Cardiac muscle cell (in vitro differentiated cells and primary cell): ENCODE results near the gene IVL. TPM values are rescaled to one million over a fixed set of nuclear protein-coding genes. Genes with fewer than 3 reads are reported as not detected.

Experiments
- DNase-seq, 2 donors: peaks; one replicate each; pipeline versions ENCODE4 v3.0.0 to v3.0.0-alpha.2; 2010 to 2017; ENCODE audit warnings: low read depth in 1 of 2, low spot score in 1 of 2
- H3K27ac ChIP-seq: fragments of 200-600 bp; sonication (generic); 2 replicates; pipeline ENCODE4 v1.5.1; 2016
- H3K27me3 ChIP-seq: fragments of 200-600 bp; sonication (generic); 2 replicates; pipeline ENCODE4 v1.6.0; 2016; ENCODE audit warnings: control low read depth
- H3K36me3 ChIP-seq: fragments of 200-600 bp; sonication (generic); 2 replicates; pipeline ENCODE4 v1.5.1; 2016; ENCODE audit warnings: control low read depth
- H3K4me1 ChIP-seq: fragments of 200-600 bp; sonication (generic); 2 replicates; pipeline ENCODE4 v1.8.1; 2017; ENCODE audit warnings: low read depth, mild to moderate bottlenecking, mixed run types
- H3K4me3 ChIP-seq: fragments of 200-600 bp; sonication (generic); 2 replicates; pipeline ENCODE4 v1.5.1; 2016; ENCODE audit warnings: mild to moderate bottlenecking
- H3K9me3 ChIP-seq: fragments of 200-600 bp; sonication (generic); 2 replicates; pipeline ENCODE4 v1.5.1; 2017; ENCODE audit warnings: low read depth, mild to moderate bottlenecking, control low read depth
- CTCF ChIP-seq: IDR thresholded peaks from 2 replicates; pipeline ENCODE4 v1.5.1; 2012; ENCODE audit warnings: low read depth, mild to moderate bottlenecking, low read length
- polyA plus RNA-seq: library from polyadenylated mRNA; unstranded; fragments of >200 nt; fragmentation: Nextera tagmentation; extraction: Ambion mirVana; gene quantifications from 2 replicates; pipeline ENCODE4 v1.2.1, GENCODE V29; 2016
- total RNA-seq: library from RNA; depleted of rRNA; stranded (reverse); fragments of >200 nt; gene quantifications from 2 replicates; pipeline ENCODE4 v1.2.3, GENCODE V29; 2016

Gene IVL
- total and polyA plus RNA-seq, 2 experiments from 2014 or later = not detected

- Histone ChIP-seq H3K4me3 (no peak overlapping the region), H3K36me3 (no peaks in the 10 kb centered on the region), H3K27me3 (no peaks in the 10 kb centered on the region), H3K4me1 (no peaks in the 10 kb centered on the region), H3K9me3 (no peaks in the 10 kb centered on the region), H3K27ac (no peak overlapping the region)
- DNase-seq = no peak
- no peak for TF ChIP-seq CTCF
These were observed 3.5 kb upstream of the IVL start for GRCh38 chr1:152904688-152905440.

GRCh38 chr1:152906023-152906565 is 2.3 kb upstream of the IVL start:
- DNase-seq = no peak
- no peaks in the 10 kb centered on the region for H3K27me3 ChIP-seq
- TF ChIP-seq CTCF = no peak

GRCh38 chr1:152909206-152909605 is 860 bp downstream of the IVL start:
- TF ChIP-seq CTCF = no peak
- H3K9me3 ChIP-seq = no peaks in the 10 kb centered on the region
- H3K27me3 ChIP-seq = no peaks in the 10 kb centered on the region
- H3K27ac ChIP-seq = no peak overlapping the region
- DNase-seq = no peak
- no peaks in the 10 kb centered on the region for H3K36me3 ChIP-seq
- no peaks in the 10 kb centered on the region for H3K4me1 ChIP-seq
- no peak overlapping the region for H3K4me3 ChIP-seq

More at GRCh38 chr1:152906023-152906565, 2.3 kb upstream of the IVL start:
- Histone ChIP-seq H3K4me3 (no peak overlapping the region), H3K36me3 (no peaks in the 10 kb centered on the region), H3K9me3 (no peaks in the 10 kb centered on the region), H3K27ac (no peak overlapping the region), H3K4me1 (no peaks in the 10 kb centered on the region)

- TF ChIP-seq CTCF = no peak
- no peak overlapping the region for H3K4me3 ChIP-seq
- no peak overlapping the region for H3K27ac ChIP-seq
These were observed 4.1 kb downstream of the IVL start for GRCh38 chr1:152912471-152912870.

GRCh38 chr1:152912900-152913299 is 4.6 kb downstream of the IVL start:
- no peak for DNase-seq
- Histone ChIP-seq H3K27me3 (no peaks in the 10 kb centered on the region), H3K4me1 (no peaks in the 10 kb centered on the region), H3K4me3 (no peak overlapping the region), H3K9me3 (no peaks in the 10 kb centered on the region), H3K27ac (no peak overlapping the region), H3K36me3 (no peaks in the 10 kb centered on the region)
- no peak for TF ChIP-seq CTCF

More at GRCh38 chr1:152912471-152912870, 4.1 kb downstream of the IVL start:
- Histone ChIP-seq H3K36me3 (no peaks in the 10 kb centered on the region), H3K4me1 (no peaks in the 10 kb centered on the region), H3K27me3 (no peaks in the 10 kb centered on the region), H3K9me3 (no peaks in the 10 kb centered on the region)
- no peak for DNase-seq
